A673 (cell line): ENCODE data around the gene ARPC1B. TPM values are rescaled to one million over a fixed set of nuclear protein-coding genes. Genes with fewer than 3 reads are reported as not detected.
"Not testable (repeated sequence)": the region's sequence is repeated elsewhere in the genome, so short reads cannot be mapped to it uniquely, and the experiment has no call there.

Experiments
- BruUV-seq: library from RNA; stranded (reverse); fragments of 400-500 nt; replicated peaks from 2 replicates; lab custom pipeline; 2021; lab: Mats Ljungman, UMichigan
- CTCF ChIA-PET: fragments of 300-600 bp; sonication (Branson Sonifier 250); formaldehyde crosslinking; loops from one replicate; lab custom pipeline; 2022; ENCODE audit warnings: antibody characterized with exemption; lab: Charles Lee
- POLR2A ChIA-PET: fragments of 300-600 bp; sonication (Branson Sonifier 250); formaldehyde crosslinking; loops from one replicate; lab custom pipeline; 2022; ENCODE audit warnings: antibody characterized with exemption; ENCODE audit not compliant: low non-redundant PET; lab: Charles Lee
- DNase-seq: peaks from one replicate; pipeline ENCODE4 v3.0.0-alpha.2; 2015; ENCODE audit warnings: low spot score
- H3K27ac ChIP-seq: fragments of 200-600 bp; sonication (generic); 2 replicates; pipeline ENCODE4 v1.5.1; 2016; ENCODE audit warnings: mixed run types, low read depth, mild to moderate bottlenecking, mixed read lengths, antibody characterized with exemption, low read length; ENCODE audit not compliant: poor library complexity, severe bottlenecking
- H3K27me3 ChIP-seq: fragments of 200-600 bp; sonication (generic); replicated peaks from 2 replicates; pipeline ENCODE4 v1.6.1; 2017; ENCODE audit warnings: mixed run types, low read depth, mild to moderate bottlenecking, mixed read lengths, antibody characterized with exemption, low read length; ENCODE audit not compliant: insufficient read depth, poor library complexity
- H3K36me3 ChIP-seq: fragments of 200-600 bp; sonication (generic); 2 replicates; pipeline ENCODE4 v1.6.1; 2016; ENCODE audit warnings: mixed run types, mild to moderate bottlenecking, mixed read lengths, antibody characterized with exemption, low read length; ENCODE audit not compliant: insufficient read depth, poor library complexity, severe bottlenecking
- H3K4me1 ChIP-seq: fragments of 200-600 bp; sonication (generic); 2 replicates; pipeline ENCODE4 v1.6.1; 2017; ENCODE audit warnings: mixed run types, mild to moderate bottlenecking, mixed read lengths, antibody characterized with exemption, low read length; ENCODE audit not compliant: insufficient read depth, poor library complexity, severe bottlenecking
- H3K4me3 ChIP-seq: fragments of 200-600 bp; sonication (generic); 2 replicates; pipeline ENCODE4 v1.5.1; 2016; ENCODE audit warnings: low read depth, mixed run types, mild to moderate bottlenecking, mixed read lengths, low read length; ENCODE audit not compliant: poor library complexity, severe bottlenecking
- H3K9me3 ChIP-seq: fragments of 200-600 bp; sonication (generic); 2 replicates; pipeline ENCODE4 v1.6.1; 2016; ENCODE audit warnings: mixed run types, low read depth, mild to moderate bottlenecking, mixed read lengths, antibody characterized with exemption, low read length; ENCODE audit not compliant: poor library complexity, severe bottlenecking
- CTCF ChIP-seq: fragments of 300-800, 200-600 bp; sonication (generic); conservative IDR thresholded peaks from 2 replicates; pipeline ENCODE4 v1.5.1; 2017; ENCODE audit warnings: low read depth, mild to moderate bottlenecking, antibody characterized with exemption, low read length, moderate library complexity, mixed read lengths
- EZH2 ChIP-seq: fragments of 200-600 bp; sonication (generic); IDR thresholded peaks from 2 replicates; pipeline ENCODE4 v1.6.1; 2017; ENCODE audit warnings: borderline replicate concordance, low read depth, mild to moderate bottlenecking, mixed read lengths, antibody characterized with exemption, low read length; ENCODE audit not compliant: poor library complexity, severe bottlenecking
- intact Hi-C: fragments of 100-400 bp; cut with micrococcal nuclease; formaldehyde crosslinking; loops from one replicate; pipeline ENCODE4 v1.10.0; 2022; ENCODE audit not compliant: unreplicated experiment
- total RNA-seq: library from RNA; stranded (reverse); gene quantifications from 2 replicates; pipeline ENCODE4 v1.2.3, GENCODE V29; 2021

Gene ARPC1B
- total RNA-seq, 1 experiment from 2014 or later: 29.9 TPM

GRCh38 chr7:99385564-99385963 lies 11.0 kb downstream of the ARPC1B start:
- TF ChIP-seq EZH2 (no peak), CTCF (no peak)
- BruUV-seq: no TSS peak
- POLR2A ChIA-PET: no interaction called here
- intact Hi-C loops: no loop called here
- DNase-seq: no peak
- CTCF ChIA-PET: no interaction called here
- peaks cover 4% of the 10 kb centered on the region for H3K4me1 ChIP-seq
- H3K27ac ChIP-seq: no peak overlapping the region
- H3K36me3 ChIP-seq: no peaks in the 10 kb centered on the region
- no peaks in the 10 kb centered on the region for H3K9me3 ChIP-seq
- no peaks in the 10 kb centered on the region for H3K27me3 ChIP-seq
- H3K4me3 ChIP-seq: no peak overlapping the region

- ChIA-PET CTCF (interaction anchor here (0.5 to 0.7 kb wide), 2 partner anchors 109 to 112 kb away, joined by 3 to 8 read pairs; no protein-coding TSS in a partner anchor), POLR2A (no interaction called here)
- Histone ChIP-seq H3K36me3 (peaks cover 5% of the 10 kb centered on the region), H3K4me3 (no peak overlapping the region), H3K27me3 (no peaks in the 10 kb centered on the region), H3K4me1 (no peaks in the 10 kb centered on the region), H3K27ac (no peak overlapping the region), H3K9me3 (no peaks in the 10 kb centered on the region)
- peak; percentile 45 for TF ChIP-seq CTCF
- TF ChIP-seq EZH2: no peak
- BruUV-seq: no TSS peak
- peak; percentile 67 for DNase-seq
- intact Hi-C loops: no loop called here
Measured at GRCh38 chr7:99386584-99387238, 12.2 kb downstream of the ARPC1B start.

GRCh38 chr7:99387239-99387635 lies 12.7 kb downstream of the ARPC1B start:
- POLR2A ChIA-PET, H3K9me3 ChIP-seq, H3K27ac ChIP-seq, BruUV-seq, H3K27me3 ChIP-seq, DNase-seq, H3K4me1 ChIP-seq, H3K36me3 ChIP-seq, H3K4me3 ChIP-seq, intact Hi-C loops: not testable (repeated sequence)
- CTCF ChIA-PET: interaction anchor here (0.5 to 0.7 kb wide), 2 partner anchors 108 to 113 kb away, joined by 3 to 8 read pairs; no protein-coding TSS in a partner anchor
- TF ChIP-seq CTCF: 0 out of 2 replicates have a peak, but pooled peaks have one; percentile 5
